Panc1 (cell line): ENCODE results near the gene NATD1. TPM values are rescaled to one million over a fixed set of nuclear protein-coding genes. Genes with fewer than 3 reads are reported as not detected.

Experiments
- ATAC-seq: fragments of 200-7000 bp; cut with Tn5 transposase; 2 replicates; pipeline ENCODE4 v1.9.1; 2020; ENCODE audit warnings: mild to moderate bottlenecking, moderate library complexity
- BruUV-seq: library from RNA; stranded (reverse); fragments of 400-500 nt; replicated peaks from 2 replicates; lab custom pipeline; 2021; lab: Mats Ljungman, UMichigan
- CTCF ChIA-PET: fragments of 300-600 bp; sonication (Branson Sonifier 250); formaldehyde crosslinking; loops from one replicate; lab custom pipeline; 2022; ENCODE audit warnings: antibody characterized with exemption; lab: Charles Lee
- POLR2A ChIA-PET: fragments of 300-600 bp; sonication (Branson Sonifier 250); formaldehyde crosslinking; loops from one replicate; lab custom pipeline; 2022; ENCODE audit warnings: antibody characterized with exemption; lab: Charles Lee
- DNase-seq: peaks from one replicate; pipeline ENCODE4 v3.0.0-alpha.2; 2010; ENCODE audit warnings: low read depth, low spot score
- H3K27ac ChIP-seq: 2 replicates; pipeline ENCODE4 v1.5.1; 2011; ENCODE audit warnings: mild to moderate bottlenecking, low read length, inconsistent platforms
- H3K27me3 ChIP-seq: fragments of 200-500 bp; sonication (Bioruptor generic); 2 replicates; pipeline ENCODE4 v1.6.0; 2014; ENCODE audit warnings: low read length, inconsistent platforms; ENCODE audit not compliant: control insufficient read depth, insufficient read depth
- H3K36me3 ChIP-seq: fragments of 200-500 bp; sonication (Bioruptor generic); 2 replicates; pipeline ENCODE4 v1.5.1; 2014; ENCODE audit warnings: inconsistent platforms, mild to moderate bottlenecking, low read length, moderate library complexity; ENCODE audit not compliant: control insufficient read depth, insufficient read depth
- H3K4me1 ChIP-seq: 2 replicates; pipeline ENCODE4 v1.5.1; 2011; ENCODE audit warnings: inconsistent platforms, mild to moderate bottlenecking, low read length, moderate library complexity; ENCODE audit not compliant: control insufficient read depth, insufficient read depth
- H3K4me3 ChIP-seq, 2 experiments: 2 replicates each; pipeline ENCODE4 v1.5.1; 2011 to 2012; ENCODE audit warnings: low read depth in 2 of 2, low read length in 2 of 2, mild to moderate bottlenecking in 2 of 2, inconsistent platforms in 1 of 2, moderate library complexity in 1 of 2
- H3K9me3 ChIP-seq: fragments of 200-500 bp; sonication (Bioruptor generic); 2 replicates; pipeline ENCODE4 v1.5.1; 2014; ENCODE audit warnings: low read depth, mild to moderate bottlenecking, inconsistent platforms, low read length, moderate library complexity; ENCODE audit not compliant: control insufficient read depth, insufficient read depth
- CTCF ChIP-seq: fragments of 450-650 bp; IDR thresholded peaks from 2 replicates; pipeline ENCODE4 v1.5.1; 2017; ENCODE audit warnings: mild to moderate bottlenecking
- POLR2AphosphoS5 ChIP-seq: IDR thresholded peaks from 2 replicates; pipeline ENCODE4 v1.6.1; 2012; ENCODE audit warnings: mild to moderate bottlenecking, low read depth, low read length, moderate library complexity
- REST ChIP-seq, 2 experiments: IDR thresholded peaks; 2 replicates each; pipeline ENCODE4 v1.6.1; 2011 to 2012; ENCODE audit warnings: low read depth in 2 of 2, control low read depth in 1 of 2, low read length in 1 of 2, mild to moderate bottlenecking in 1 of 2, moderate library complexity in 1 of 2; ENCODE audit not compliant: insufficient read depth in 1 of 2
- SIN3A ChIP-seq: IDR thresholded peaks from 2 replicates; pipeline ENCODE4 v1.6.1; 2012; ENCODE audit warnings: low read depth, mild to moderate bottlenecking, low read length, moderate library complexity, borderline replicate concordance; ENCODE audit not compliant: insufficient read depth
- TCF7L2 ChIP-seq: IDR thresholded peaks from 2 replicates; pipeline ENCODE4 v1.6.1; 2011; ENCODE audit warnings: mild to moderate bottlenecking, low read depth, low read length, inconsistent platforms
- in situ Hi-C: cut with HindIII; loops from 2 replicates; pipeline ENCODE4 v1.10.0; 2016; ENCODE audit warnings: low sequenced_read_pairs, low pct_unique_long_range_greater_than_20kb
- intact Hi-C: fragments of 100-400 bp; cut with micrococcal nuclease; formaldehyde crosslinking; loops from one replicate; pipeline ENCODE4 v1.10.0; 2022; ENCODE audit not compliant: unreplicated experiment
- total RNA-seq: library from RNA; stranded (reverse); gene quantifications from one replicate; pipeline ENCODE4 v1.2.1, GENCODE V29; 2021; ENCODE audit not compliant: unreplicated experiment

NATD1 gene
- total RNA-seq, 1 experiment from 2014 or later: 2.8 TPM

- DNase-seq (no peak), ATAC-seq (no peak)
- no peaks in the 10 kb centered on the region for H3K27me3 ChIP-seq
- intact Hi-C loops: loop anchor here (10.0 kb wide), 1 partner anchor 91 kb away; the partner anchor contains the start of gene DHRS7B
- no TSS peak for BruUV-seq
- peaks cover 3% of the 10 kb centered on the region for H3K36me3 ChIP-seq
- POLR2A ChIA-PET: no interaction called here
- in situ Hi-C loops: no loop called here
- CTCF ChIA-PET: no interaction called here
- peaks cover 15% of the 10 kb centered on the region for H3K4me1 ChIP-seq
- no peak overlapping the region for H3K27ac ChIP-seq
- no peaks in the 10 kb centered on the region for H3K9me3 ChIP-seq
- TF ChIP-seq SIN3A (no peak), CTCF (no peak), REST (IDR thresholded peaks at IDR 0.05; ENCODE audit: insufficient read depth in 1 of 2, low read depth in 2 of 2, low read length in 1 of 2) (no peak), TCF7L2 (no peak), POLR2AphosphoS5 (no peak)
- H3K4me3 ChIP-seq: no peak overlapping the region
Measured at GRCh38 chr17:21215935-21216334, 37.3 kb downstream of the NATD1 start.

GRCh38 chr17:21214777-21215541, 38.3 kb downstream of the NATD1 start:
- no peaks in the 10 kb centered on the region for H3K27me3 ChIP-seq
- peak overlapping the region; percentile 92 for H3K27ac ChIP-seq
- in situ Hi-C loops (no loop called here), intact Hi-C loops (loop anchor here (10.0 kb wide), 1 partner anchor 90 kb away; the partner anchor contains the start of gene DHRS7B)
- peaks cover 3% of the 10 kb centered on the region for H3K36me3 ChIP-seq
- H3K4me1 ChIP-seq: peaks cover 15% of the 10 kb centered on the region
- ChIA-PET CTCF (interaction anchor here (1.0 kb wide), 1 partner anchor 95 kb away, joined by 3 read pairs; no protein-coding TSS in a partner anchor), POLR2A (interaction anchor here (0.5 kb wide), 1 partner anchor 168 kb away, joined by 3 read pairs; no protein-coding TSS in a partner anchor)
- ATAC-seq (peak; percentile 39), DNase-seq (no peak)
- TF ChIP-seq POLR2AphosphoS5 (no peak), TCF7L2 (no peak), CTCF (no peak), SIN3A (no peak), REST (IDR thresholded peaks at IDR 0.05; ENCODE audit: insufficient read depth in 1 of 2, low read depth in 2 of 2, low read length in 1 of 2) (no peak)
- no peaks in the 10 kb centered on the region for H3K9me3 ChIP-seq
- TSS peak; percentile 74 for BruUV-seq
- peak overlapping the region; percentile 81 to 93 for H3K4me3 ChIP-seq
